ENCODE measurements around the gene DNAJA4. TPM values are rescaled to one million over a fixed set of nuclear protein-coding genes. Genes with fewer than 3 reads are reported as not detected.

DNAJA4 gene
- total RNA-seq, 6 experiments from 2014 or later, result 0.14 to 0.38 (median 0.17) TPM; not detected in 1

DNA sequence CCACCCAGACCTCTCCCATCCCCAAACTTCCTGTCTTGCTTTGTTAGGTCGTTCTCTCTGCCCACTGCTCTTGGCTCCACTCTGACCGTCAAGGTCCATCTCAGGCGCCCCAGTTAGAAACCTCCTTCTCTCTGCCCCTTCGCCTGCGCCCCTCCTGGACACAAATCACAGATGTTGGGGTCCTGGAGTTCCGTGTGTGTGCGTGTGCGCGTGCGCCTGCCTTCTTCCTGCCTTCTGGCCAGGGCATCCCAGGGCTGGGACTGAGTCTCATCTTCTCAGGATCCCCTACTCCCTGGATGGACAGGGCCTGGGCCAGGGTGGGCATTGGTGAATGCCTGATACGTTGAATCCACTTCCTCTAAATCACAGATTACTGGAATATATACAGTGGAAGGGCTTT lies 30.9 kb upstream of the DNAJA4 start:
- DNase-seq, result no peak
- TF ChIP-seq CTCF (IDR thresholded peaks at IDR 0.05), result no peak
- Mint-ChIP-seq H3K27ac (no peak overlapping the region), H3K9me3 (no peaks in the 10 kb centered on the region), H3K27me3 (ENCODE audit: insufficient read depth) (peaks cover 56% of the 10 kb centered on the region), H3K4me3 (no peak overlapping the region), H3K4me1 (ENCODE audit: low read depth) (no peaks in the 10 kb centered on the region), H3K36me3 (ENCODE audit: low read depth) (no peaks in the 10 kb centered on the region)

- no peaks in the 10 kb centered on the region for H3K9me3 Mint-ChIP-seq
- DNase-seq, result no peak
- TF ChIP-seq CTCF (IDR thresholded peaks at IDR 0.05), result no peak
- peaks cover 60% of the 10 kb centered on the region for H3K27me3 Mint-ChIP-seq (ENCODE audit: insufficient read depth)
- H3K4me3 Mint-ChIP-seq, result no peak within 1 kb of the TSS
- H3K4me1 Mint-ChIP-seq (ENCODE audit: low read depth), result no peaks in the 10 kb centered on the region
- H3K27ac Mint-ChIP-seq, result no peak within 1 kb of the TSS
- no peaks in the 10 kb centered on the region for H3K36me3 Mint-ChIP-seq (ENCODE audit: low read depth)
Measured at GRCh38 chr15:78234515-78235040, 29.8 kb upstream of the DNAJA4 start, which contains the start of gene ACSBG1. Gene ACSBG1, minus strand, starts transcription at chr15:78234565. Its CDS starts 64 bp downstream, at chr15:78234501.

DNA sequence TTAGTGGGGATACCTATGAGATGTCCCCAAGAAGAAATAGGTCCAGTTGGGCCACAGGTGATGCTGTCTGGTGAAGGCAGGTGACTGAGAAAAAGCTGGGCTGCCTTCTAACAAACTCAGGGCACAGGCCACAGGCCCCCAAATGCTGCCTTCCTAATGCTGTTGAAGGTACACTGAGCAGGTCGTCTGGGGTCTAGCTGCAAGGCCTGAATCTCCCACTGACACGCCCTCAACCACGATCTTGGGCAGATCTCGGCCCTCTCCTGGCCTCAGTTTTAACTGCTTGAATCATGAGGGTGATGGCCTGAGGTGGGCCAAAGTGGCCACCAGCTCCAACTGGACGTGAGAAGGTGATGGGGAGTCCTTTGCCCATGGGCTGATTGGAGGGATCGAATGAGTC lies 27.9 kb upstream of the DNAJA4 start:
- Mint-ChIP-seq H3K27ac (no peak overlapping the region), H3K4me1 (ENCODE audit: low read depth) (no peaks in the 10 kb centered on the region), H3K9me3 (no peaks in the 10 kb centered on the region), H3K27me3 (ENCODE audit: insufficient read depth) (peaks cover 53% of the 10 kb centered on the region), H3K36me3 (ENCODE audit: low read depth) (no peaks in the 10 kb centered on the region), H3K4me3 (no peak overlapping the region)
- DNase-seq, result no peak
- no peak for TF ChIP-seq CTCF (IDR thresholded peaks at IDR 0.05)

GRCh38 chr15:78237146-78237545 lies 27.2 kb upstream of the DNAJA4 start:
- Mint-ChIP-seq H3K9me3 (no peaks in the 10 kb centered on the region), H3K36me3 (ENCODE audit: low read depth) (no peaks in the 10 kb centered on the region), H3K27ac (no peak overlapping the region), H3K4me1 (ENCODE audit: low read depth) (no peaks in the 10 kb centered on the region), H3K27me3 (ENCODE audit: insufficient read depth) (peaks cover 51% of the 10 kb centered on the region), H3K4me3 (no peak overlapping the region)
- no peak for TF ChIP-seq CTCF (IDR thresholded peaks at IDR 0.05)
- DNase-seq, result no peak

DNA sequence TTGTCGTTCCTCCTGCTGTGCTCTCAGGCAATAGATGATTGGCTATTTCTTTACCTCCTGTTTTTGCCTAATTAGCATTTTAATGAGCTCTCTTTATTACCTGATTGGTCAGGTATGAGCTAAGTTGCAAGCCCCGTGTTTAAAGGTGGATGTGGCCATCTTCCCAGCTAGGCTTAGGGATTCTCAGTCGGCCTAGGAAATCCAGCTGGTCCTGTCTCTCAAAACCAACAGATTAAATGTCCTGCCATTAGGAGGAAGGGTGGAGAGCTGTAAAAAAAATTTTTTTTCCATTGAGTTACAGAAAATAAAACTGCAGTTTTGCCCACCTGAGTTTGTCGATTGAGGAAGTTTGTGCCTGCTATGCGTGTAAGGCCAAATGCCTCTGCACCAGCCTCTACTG lies 24.6 kb upstream of the DNAJA4 start:
- no peak overlapping the region for H3K4me3 Mint-ChIP-seq
- H3K36me3 Mint-ChIP-seq (ENCODE audit: low read depth), result no peaks in the 10 kb centered on the region
- H3K4me1 Mint-ChIP-seq (ENCODE audit: low read depth), result no peaks in the 10 kb centered on the region
- no peaks in the 10 kb centered on the region for H3K9me3 Mint-ChIP-seq
- H3K27ac Mint-ChIP-seq, result no peak overlapping the region
- peaks cover 38% of the 10 kb centered on the region for H3K27me3 Mint-ChIP-seq (ENCODE audit: insufficient read depth)
- no peak for DNase-seq
- TF ChIP-seq CTCF (IDR thresholded peaks at IDR 0.05), result no peak

DNA sequence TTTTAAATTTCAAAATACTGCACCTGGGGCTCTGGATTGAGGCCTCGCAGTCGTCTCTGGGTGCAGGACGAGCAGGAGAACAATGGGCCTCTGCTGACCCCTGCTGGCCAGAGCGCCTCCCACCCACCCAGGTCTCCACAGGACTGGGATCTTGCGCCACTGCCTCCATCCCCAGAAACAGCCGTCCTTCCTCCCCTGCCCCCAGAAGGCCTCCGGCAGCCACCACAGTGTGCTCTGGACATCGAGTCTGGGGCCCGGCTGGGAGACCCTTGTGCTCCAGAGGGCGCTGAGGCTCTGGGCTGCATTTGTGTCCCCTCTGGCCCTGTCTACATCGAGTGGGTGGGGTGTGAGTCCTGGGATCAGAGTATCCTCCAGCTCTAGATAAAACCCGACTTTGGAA lies 23.3 kb upstream of the DNAJA4 start:
- peak; percentile 61 for DNase-seq
- Mint-ChIP-seq H3K27me3 (ENCODE audit: insufficient read depth) (peaks cover 34% of the 10 kb centered on the region), H3K4me1 (ENCODE audit: low read depth) (no peaks in the 10 kb centered on the region), H3K9me3 (no peaks in the 10 kb centered on the region), H3K27ac (no peak overlapping the region), H3K36me3 (ENCODE audit: low read depth) (no peaks in the 10 kb centered on the region), H3K4me3 (no peak overlapping the region)
- TF ChIP-seq CTCF (IDR thresholded peaks at IDR 0.05), result peak; percentile 93
